GM12878 (cell line): ENCODE measurements around the gene GRIP2. TPM values are rescaled to one million over a fixed set of nuclear protein-coding genes. Genes with fewer than 3 reads are reported as not detected.

Experiments
- ATAC-seq: fragments of 200-7000 bp; cut with Tn5 transposase; 3 replicates; pipeline ENCODE4 v1.9.1; 2020; ENCODE audit warnings: mild to moderate bottlenecking, moderate library complexity
- BruUV-seq: library from RNA; stranded (reverse); fragments of 400-500 nt; replicated peaks from 2 replicates; lab custom pipeline; 2021; lab: Mats Ljungman, UMichigan
- CTCF ChIA-PET: fragments of 300-600 bp; sonication (Branson Sonifier 250); formaldehyde crosslinking; extraction: SDS; loops from one replicate; lab custom pipeline; 2021; ENCODE audit warnings: inconsistent platforms; lab: Yijun Ruan, JAX
- POLR2A ChIA-PET: fragments of 350-600 bp; formaldehyde crosslinking; extraction: SDS; loops from one replicate; lab custom pipeline; 2021; ENCODE audit warnings: inconsistent platforms; lab: Charles Lee
- RAD21 ChIA-PET: fragments of 300-600 bp; sonication (Branson Sonifier 250); formaldehyde crosslinking; loops from one replicate; lab custom pipeline; 2023; ENCODE audit warnings: antibody characterized with exemption; ENCODE audit not compliant: unreplicated experiment; lab: Charles Lee
- SMC1A ChIA-PET: fragments of 300-600 bp; sonication (Branson Sonifier 250); formaldehyde crosslinking; loops from one replicate; lab custom pipeline; 2023; ENCODE audit not compliant: unreplicated experiment, uncharacterized antibody; lab: Charles Lee
- DNase-seq: peaks from one replicate; pipeline ENCODE4 v3.0.0-alpha.2; 2011; ENCODE audit warnings: low read depth, low spot score
- FAIRE-seq: peaks from 3 replicates; lab custom pipeline; 2011; peaks lifted over from hg19 to GRCh38; lab: Jason Lieb, UNC
- H2AFZ ChIP-seq: 2 replicates; pipeline ENCODE4 v1.6.0; 2011; ENCODE audit warnings: low read depth, low read length, control low read depth; ENCODE audit not compliant: control insufficient read depth
- H3K27ac ChIP-seq: 2 replicates; pipeline ENCODE4 v1.5.1; 2011; ENCODE audit warnings: control low read depth; ENCODE audit not compliant: control insufficient read depth, insufficient read depth
- H3K27me3 ChIP-seq, 2 experiments: replicated peaks in 1 of 2; 2 replicates each; pipeline versions ENCODE4 v1.6.0 to v1.6.1; 2011; ENCODE audit warnings: low read length in 1 of 2; ENCODE audit not compliant: control insufficient read depth in 2 of 2, insufficient read depth in 2 of 2
- H3K36me3 ChIP-seq, 2 experiments: 2 replicates each; pipeline ENCODE4 v1.5.1; 2011; ENCODE audit warnings: low read length in 1 of 2; ENCODE audit not compliant: control insufficient read depth in 2 of 2, insufficient read depth in 2 of 2
- H3K4me1 ChIP-seq: 2 replicates; pipeline ENCODE4 v1.6.1; 2011; ENCODE audit warnings: mild to moderate bottlenecking, low read length, moderate library complexity, mixed read lengths; ENCODE audit not compliant: control insufficient read depth, insufficient read depth
- H3K4me2 ChIP-seq: 2 replicates; pipeline ENCODE4 v1.6.0; 2011; ENCODE audit warnings: control low read depth; ENCODE audit not compliant: control insufficient read depth, insufficient read depth
- H3K4me3 ChIP-seq: fragments of 200-600 bp; sonication (generic); 2 replicates; pipeline ENCODE4 v1.5.1; 2016
- H3K79me2 ChIP-seq: 2 replicates; pipeline ENCODE4 v1.6.0; 2011; ENCODE audit warnings: low read length; ENCODE audit not compliant: control insufficient read depth, insufficient read depth
- H3K9ac ChIP-seq: 2 replicates; pipeline ENCODE4 v1.8.0; 2011; ENCODE audit warnings: low read length, control low read depth, mixed read lengths; ENCODE audit not compliant: control insufficient read depth, insufficient read depth
- H3K9me3 ChIP-seq: replicated peaks from 3 replicates; pipeline ENCODE4 v1.5.1; 2011; ENCODE audit warnings: mild to moderate bottlenecking, low read length; ENCODE audit not compliant: control insufficient read depth, insufficient read depth
- H4K20me1 ChIP-seq: 2 replicates; pipeline ENCODE4 v1.6.0; 2011; ENCODE audit not compliant: control insufficient read depth, insufficient read depth
- E2F8 ChIP-seq: fragments of 450-650 bp; IDR thresholded peaks from 2 replicates; pipeline ENCODE4 v1.6.1; 2018; ENCODE audit warnings: mild to moderate bottlenecking, low read depth, moderate library complexity; ENCODE audit not compliant: partially characterized antibody
- HSF1 ChIP-seq: fragments of 150-350 bp; IDR thresholded peaks from 2 replicates; pipeline ENCODE4 v1.6.1; 2014; ENCODE audit warnings: mild to moderate bottlenecking, low read depth, low read length
- MEF2A ChIP-seq: IDR thresholded peaks from 2 replicates; pipeline ENCODE4 v1.6.1; 2011; ENCODE audit warnings: low read depth, mild to moderate bottlenecking, low read length, moderate library complexity; ENCODE audit not compliant: insufficient read depth
- MYB ChIP-seq: fragments of 150-350 bp; IDR thresholded peaks from 2 replicates; pipeline ENCODE4 v1.6.1; 2014; ENCODE audit warnings: mild to moderate bottlenecking, low read depth, low read length, borderline replicate concordance
- MYC ChIP-seq: IDR thresholded peaks from 2 replicates; pipeline ENCODE4 v1.6.1; 2011; ENCODE audit warnings: mild to moderate bottlenecking, low read length, moderate library complexity, inconsistent platforms; ENCODE audit not compliant: insufficient read depth, insufficient replicate concordance, insufficient read length, severe bottlenecking
- NFYB ChIP-seq: IDR thresholded peaks from 2 replicates; pipeline ENCODE4 v1.6.1; 2011; ENCODE audit warnings: low read depth, mild to moderate bottlenecking, low read length, improper control_type of control experiment, moderate library complexity; ENCODE audit not compliant: insufficient read depth
- PML ChIP-seq: IDR thresholded peaks from 2 replicates; pipeline ENCODE4 v1.6.1; 2012; ENCODE audit warnings: low read length, inconsistent platforms
- POLR2A ChIP-seq: IDR thresholded peaks from 2 replicates; pipeline ENCODE4 v1.6.1; 2011; ENCODE audit warnings: low read depth, mild to moderate bottlenecking, low read length
- POLR2AphosphoS5 ChIP-seq: IDR thresholded peaks from 2 replicates; pipeline ENCODE4 v1.6.1; 2011; ENCODE audit warnings: mild to moderate bottlenecking, low read length, inconsistent platforms
- RBBP5 ChIP-seq: fragments of 200-600 bp; sonication (generic); conservative IDR thresholded peaks from 2 replicates; pipeline ENCODE4 v1.6.1; 2016
- SUPT20H ChIP-seq: IDR thresholded peaks from 2 replicates; pipeline ENCODE4 v1.6.1; 2011; ENCODE audit warnings: low read depth, mild to moderate bottlenecking, low read length, moderate library complexity, borderline replicate concordance; ENCODE audit not compliant: control insufficient read depth
- TBL1XR1 ChIP-seq: IDR thresholded peaks from 2 replicates; pipeline ENCODE4 v1.6.1; 2012; ENCODE audit warnings: low read depth, low read length, improper control_type of control experiment
- USF2 ChIP-seq: IDR thresholded peaks from 2 replicates; pipeline ENCODE4 v1.6.1; 2011; ENCODE audit warnings: low read depth, low read length, improper control_type of control experiment, borderline replicate concordance
- ZNF274 ChIP-seq: IDR thresholded peaks from one replicate; pipeline ENCODE4 v1.8.0; 2011; ENCODE audit not compliant: insufficient read length, insufficient read depth
- ZNF687 ChIP-seq: fragments of 450-650 bp; IDR thresholded peaks from 2 replicates; pipeline ENCODE4 v1.6.1; 2017; ENCODE audit warnings: mild to moderate bottlenecking, moderate library complexity
- WGBS: methylation state at CpG from one replicate; pipeline ENCODE4 v1.1.6; 2016; ENCODE audit warnings: low lambda C conversion rate; ENCODE audit not compliant: insufficient replicate concordance, insufficient coverage; ENCODE audit errors: missing lambda C conversion rate; 5-methylcytosine and 5-hydroxymethylcytosine counted together
- in situ Hi-C: fragments of 300-500 bp; cut with MboI; formaldehyde crosslinking; loops from 9 replicates; pipeline ENCODE4 v1.14.3; 2018; ENCODE audit warnings: mixed read lengths
- intact Hi-C: fragments of 100-400 bp; cut with micrococcal nuclease; formaldehyde crosslinking; loops from one replicate; pipeline ENCODE4 v1.14.2; 2022; ENCODE audit not compliant: unreplicated experiment
- polyA plus RNA-seq, 11 experiments: library from polyadenylated mRNA; depleted of rRNA in 4 of 11; unstranded in 6 of 11; stranded (reverse) in 5 of 11; fragments of >200 nt; fragmentation: Nextera tagmentation in 4 of 11; fragmentation: Illumina TruSeq in 1 of 11; extraction: Ambion mirVana in 4 of 11; extraction: Trizol in 1 of 11; gene quantifications; 1 replicate in 1 of 11; 2 replicates in 10 of 11; pipeline versions ENCODE4 v1.2.1 to v1.2.3, GENCODE V29; 2011 to 2016; ENCODE audit warnings: inconsistent platforms in 2 of 11, missing spikeins in 2 of 11, low read depth in 1 of 11
- total RNA-seq, 4 experiments: library from RNA; depleted of rRNA in 3 of 4; stranded (reverse); fragments of >200 nt in 3 of 4; fragmentation: Illumina TruSeq in 1 of 4; extraction: Trizol in 1 of 4; gene quantifications; 2 replicates each; pipeline versions ENCODE4 v1.2.1 to v1.2.3, GENCODE V29; 2013 to 2021

The GRIP2 gene
- total and polyA plus RNA-seq, 10 of the 15 experiments (the other 5 are each of a cell fraction or from before 2014, with no cell fraction given) = not detected

GRCh38 chr3:14545251-14545635 lies 5.1 kb upstream of the GRIP2 start:
- SMC1A ChIA-PET = no interaction called here
- ATAC-seq (no peak), DNase-seq (no peak), FAIRE-seq (no peak)
- Histone ChIP-seq H4K20me1 (no peaks in the 10 kb centered on the region), H3K9me3 (no peaks in the 10 kb centered on the region), H3K27me3 (peaks cover 0 to 2% of the 10 kb centered on the region in 2 experiments; a peak in 1 of 4 replicates), H3K27ac (no peak overlapping the region), H3K4me2 (no peak overlapping the region), H3K79me2 (no peaks in the 10 kb centered on the region), H3K4me1 (no peaks in the 10 kb centered on the region), H3K36me3 (no peaks in the 10 kb centered on the region), H3K4me3 (no peak overlapping the region), H3K9ac (no peak overlapping the region), H2AFZ (no peak overlapping the region)
- BruUV-seq = no TSS peak
- POLR2A ChIA-PET = no interaction called here
- CTCF ChIA-PET = no interaction called here
- 23% methylated on average over 5 of the region's 5 CpGs for WGBS
- RAD21 ChIA-PET = no interaction called here
- in situ Hi-C loops (no loop called here), intact Hi-C loops (no loop called here)
- TF ChIP-seq POLR2A (no peak), HSF1 (no peak), USF2 (no peak), PML (no peak), NFYB (no peak), RBBP5 (no peak), MYB (no peak), MEF2A (no peak), TBL1XR1 (no peak), SUPT20H (no peak), E2F8 (no peak), MYC (no peak), ZNF687 (no peak), ZNF274 (no peak), POLR2AphosphoS5 (no peak)
